IMR-90 (cell line): ENCODE results near the gene ITSN2. TPM values are rescaled to one million over a fixed set of nuclear protein-coding genes. Genes with fewer than 3 reads are reported as not detected.

Source experiments
- ATAC-seq: fragments of 200-7000 bp; cut with Tn5 transposase; 2 replicates; pipeline ENCODE4 v1.9.1; 2020; ENCODE audit warnings: low read depth, mild to moderate bottlenecking, moderate library complexity
- BruUV-seq: library from RNA; stranded (reverse); fragments of 400-500 nt; replicated peaks from 2 replicates; lab custom pipeline; 2021; lab: Mats Ljungman, UMichigan
- CTCF ChIA-PET: fragments of 300-600 bp; formaldehyde crosslinking; extraction: SDS; loops from one replicate; lab custom pipeline; 2021; ENCODE audit warnings: antibody characterized with exemption; lab: Yijun Ruan, JAX
- POLR2A ChIA-PET: fragments of 300-600 bp; sonication (Branson Sonifier 250); formaldehyde crosslinking; loops from one replicate; lab custom pipeline; 2022; ENCODE audit warnings: antibody characterized with exemption; ENCODE audit not compliant: unreplicated experiment; lab: Charles Lee
- DNase-seq: peaks from one replicate; pipeline ENCODE4 v3.0.0; 2013
- H2AFZ ChIP-seq: replicated peaks from 2 replicates; pipeline ENCODE3; 2013; ENCODE audit warnings: low read length, mild to moderate bottlenecking; ENCODE audit not compliant: poor library complexity
- H2AK5ac ChIP-seq: 2 replicates; pipeline ENCODE4 v1.6.1; 2013; ENCODE audit warnings: low read depth, low read length, inconsistent platforms
- H2AK9ac ChIP-seq: replicated peaks from 2 replicates; pipeline ENCODE3; 2013; ENCODE audit warnings: mild to moderate bottlenecking, low read depth, low read length, moderate library complexity; ENCODE audit not compliant: poor library complexity
- H2BK120ac ChIP-seq: 2 replicates; pipeline ENCODE4 v1.6.1; 2013; ENCODE audit warnings: low read depth, low read length, inconsistent platforms
- H2BK15ac ChIP-seq: 3 replicates; pipeline ENCODE4 v1.6.1; 2013; ENCODE audit warnings: low read depth, low read length, inconsistent platforms
- H2BK20ac ChIP-seq: 2 replicates; pipeline ENCODE4 v1.6.1; 2013; ENCODE audit warnings: low read depth, mild to moderate bottlenecking, inconsistent platforms, low read length, moderate library complexity
- H2BK5ac ChIP-seq: 2 replicates; pipeline ENCODE4 v1.6.1; 2013; ENCODE audit warnings: mild to moderate bottlenecking, low read depth, low read length, inconsistent platforms; ENCODE audit not compliant: poor library complexity, severe bottlenecking
- H3K14ac ChIP-seq: replicated peaks from 2 replicates; pipeline ENCODE4 v1.6.1; 2013; ENCODE audit warnings: low read depth, low read length, inconsistent platforms
- H3K18ac ChIP-seq: 2 replicates; pipeline ENCODE4 v1.6.1; 2013; ENCODE audit warnings: low read depth, low read length, control low read depth
- H3K23ac ChIP-seq: 2 replicates; pipeline ENCODE4 v1.6.1; 2013; ENCODE audit warnings: low read depth, low read length, inconsistent platforms
- H3K27ac ChIP-seq: 2 replicates; pipeline ENCODE4 v1.5.1; 2013; ENCODE audit warnings: mild to moderate bottlenecking, control low read depth, low read length; ENCODE audit not compliant: insufficient read depth
- H3K27me3 ChIP-seq: 2 replicates; pipeline ENCODE4 v1.6.1; 2013; ENCODE audit warnings: low read length; ENCODE audit not compliant: control insufficient read depth, insufficient read depth
- H3K36me3 ChIP-seq: 2 replicates; pipeline ENCODE4 v1.6.1; 2013; ENCODE audit warnings: low read length, mixed read lengths; ENCODE audit not compliant: control insufficient read depth, insufficient read depth
- H3K4ac ChIP-seq: 2 replicates; pipeline ENCODE4 v1.6.1; 2013; ENCODE audit warnings: low read depth, low read length, inconsistent platforms
- H3K4me1 ChIP-seq: 2 replicates; pipeline ENCODE4 v1.6.1; 2013; ENCODE audit warnings: low read length, mixed read lengths; ENCODE audit not compliant: control insufficient read depth, insufficient read depth
- H3K4me2 ChIP-seq: 2 replicates; pipeline ENCODE4 v1.6.1; 2013; ENCODE audit warnings: low read depth, mild to moderate bottlenecking, control low read depth, low read length, moderate library complexity
- H3K4me3 ChIP-seq: 2 replicates; pipeline ENCODE4 v1.5.1; 2013; ENCODE audit warnings: low read depth, mild to moderate bottlenecking, control low read depth, low read length, moderate library complexity; ENCODE audit not compliant: insufficient read depth
- H3K56ac ChIP-seq: 2 replicates; pipeline ENCODE4 v1.6.1; 2013; ENCODE audit warnings: low read length, inconsistent platforms; ENCODE audit not compliant: insufficient read depth; ENCODE audit errors: extremely low read depth
- H3K79me1 ChIP-seq, 2 experiments: 2 replicates each; pipeline ENCODE4 v1.6.1; 2013; ENCODE audit warnings: low read length in 2 of 2, inconsistent platforms in 1 of 2, low read depth in 1 of 2
- H3K9ac ChIP-seq: 2 replicates; pipeline ENCODE4 v1.6.1; 2013; ENCODE audit warnings: low read depth, low read length, control low read depth
- H3K9me1 ChIP-seq: 2 replicates; pipeline ENCODE4 v1.6.1; 2013; ENCODE audit warnings: low read length, inconsistent platforms; ENCODE audit not compliant: insufficient read depth
- H3K9me3 ChIP-seq: 2 replicates; pipeline ENCODE4 v1.6.1; 2013; ENCODE audit warnings: low read length; ENCODE audit not compliant: control insufficient read depth, insufficient read depth
- H4K20me1 ChIP-seq: 2 replicates; pipeline ENCODE4 v1.6.1; 2013; ENCODE audit warnings: low read length, inconsistent platforms; ENCODE audit not compliant: insufficient read depth
- H4K5ac ChIP-seq: 2 replicates; pipeline ENCODE4 v1.6.1; 2013; ENCODE audit warnings: mild to moderate bottlenecking, low read depth, low read length, control low read depth
- H4K8ac ChIP-seq, 2 experiments: 2 replicates each; pipeline ENCODE4 v1.6.1; 2013; ENCODE audit warnings: low read depth in 2 of 2, low read length in 2 of 2, control low read depth in 1 of 2, inconsistent platforms in 1 of 2
- H4K91ac ChIP-seq: 2 replicates; pipeline ENCODE4 v1.6.1; 2013; ENCODE audit warnings: low read depth, low read length, inconsistent platforms; ENCODE audit not compliant: insufficient read depth
- FOS ChIP-seq: fragments of 150-350 bp; IDR thresholded peaks from 2 replicates; pipeline ENCODE4 v1.6.1; 2016; ENCODE audit warnings: low read depth, low read length
- MAFK ChIP-seq: IDR thresholded peaks from 2 replicates; pipeline ENCODE4 v1.6.1; 2012; ENCODE audit warnings: low read depth, low read length, improper control_type of control experiment
- MAZ ChIP-seq: IDR thresholded peaks from 2 replicates; pipeline ENCODE4 v1.6.1; 2012; ENCODE audit warnings: low read depth, mild to moderate bottlenecking, low read length, improper control_type of control experiment, moderate library complexity, borderline replicate concordance
- MXI1 ChIP-seq: IDR thresholded peaks from 2 replicates; pipeline ENCODE4 v1.6.1; 2012; ENCODE audit warnings: low read depth, mild to moderate bottlenecking, low read length, moderate library complexity, borderline replicate concordance
- RAD21 ChIP-seq: IDR thresholded peaks from 2 replicates; pipeline ENCODE4 v1.6.1; 2012; ENCODE audit warnings: low read length, improper control_type of control experiment
- SMC3 ChIP-seq: fragments of 150-350 bp; IDR thresholded peaks from 2 replicates; pipeline ENCODE4 v1.6.1; 2016; ENCODE audit warnings: low read depth, mild to moderate bottlenecking, antibody characterized with exemption, low read length, moderate library complexity
- WGBS, 2 experiments: methylation state at CpG; one replicate each; pipeline versions ENCODE4 v1.1.5 to v1.1.7; 2013; ENCODE audit warnings: missing lambda C conversion rate in 2 of 2; ENCODE audit not compliant: insufficient read length in 1 of 2; ENCODE audit errors: extremely low coverage in 2 of 2; 5-methylcytosine and 5-hydroxymethylcytosine counted together
- dilution Hi-C: fragments of 300-500 bp; cut with HindIII; formaldehyde crosslinking; loops from one replicate; pipeline ENCODE4 v1.14.3; 2018; ENCODE audit warnings: low sequenced_read_pairs; ENCODE audit not compliant: unreplicated experiment
- in situ Hi-C: fragments of 300-500 bp; cut with MboI; formaldehyde crosslinking; loops from 3 replicates; pipeline ENCODE4 v1.14.3; 2019; ENCODE audit warnings: low sequenced_read_pairs, inconsistent platforms, mixed read lengths
- intact Hi-C: fragments of 100-400 bp; cut with micrococcal nuclease; formaldehyde crosslinking; loops from 2 replicates; pipeline ENCODE4 v1.10.0; 2022
- polyA plus RNA-seq, 3 experiments: library from polyadenylated mRNA; depleted of rRNA; stranded (reverse); fragments of >200 nt; gene quantifications; 2 replicates each; pipeline ENCODE4 v1.2.3, GENCODE V29; 2012; ENCODE audit warnings: low replicate concordance in 1 of 3
- total RNA-seq: library from RNA; depleted of rRNA; stranded (reverse); fragments of >200 nt; gene quantifications from 2 replicates; pipeline ENCODE4 v1.2.3, GENCODE V29; 2012

The ITSN2 gene
- total and polyA plus RNA-seq, 2 of the 4 experiments (the other 2 are of a cell fraction): 10.7 to 17.2 TPM

DNA sequence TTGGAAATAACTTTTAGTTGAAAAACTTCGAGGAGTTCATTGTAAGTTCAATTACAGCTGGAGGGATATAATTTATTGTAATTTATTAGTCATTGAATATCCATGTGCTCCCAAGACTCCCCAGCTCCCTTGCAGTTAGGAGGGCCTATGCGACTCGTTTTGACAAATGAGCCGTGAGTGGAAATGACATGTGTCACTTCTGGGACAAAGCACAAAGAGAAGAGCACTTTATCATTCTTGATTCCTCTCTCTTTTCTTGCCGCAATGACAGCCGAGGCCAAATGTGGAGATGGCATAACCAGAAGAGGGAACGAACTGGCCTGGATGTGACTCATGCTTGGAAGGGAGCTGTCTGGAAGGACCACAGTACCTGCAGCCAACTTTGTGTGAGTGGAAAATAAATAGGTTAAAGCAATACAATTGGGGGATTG is 44.2 kb upstream of the ITSN2 start:
- H2BK5ac ChIP-seq: no peak overlapping the region
- H3K23ac ChIP-seq: no peak overlapping the region
- intact Hi-C loops: no loop called here
- H2AK9ac ChIP-seq: no peak overlapping the region
- no peak for TF ChIP-seq MAFK
- TF ChIP-seq MAZ: no peak
- no peak for TF ChIP-seq SMC3
- no peak for TF ChIP-seq FOS
- TF ChIP-seq MXI1: no peak
- no peak for TF ChIP-seq RAD21
- H3K56ac ChIP-seq: no peak overlapping the region
- H3K9ac ChIP-seq: no peak overlapping the region
- H3K9me1 ChIP-seq: no peaks in the 10 kb centered on the region
- H2BK120ac ChIP-seq: no peak overlapping the region
- BruUV-seq: no TSS peak
- H2BK15ac ChIP-seq: no peak overlapping the region
- dilution Hi-C loops: no loop called here
- H3K18ac ChIP-seq: no peak overlapping the region
- POLR2A ChIA-PET: no interaction called here
- no peak overlapping the region for H4K91ac ChIP-seq
- peaks cover 11% of the 10 kb centered on the region for H3K27me3 ChIP-seq
- H3K36me3 ChIP-seq: no peaks in the 10 kb centered on the region
- no CpG with 5 or more reads among the region's 7 CpGs for WGBS, 2 experiments
- DNase-seq (peak; percentile 51), ATAC-seq (peak; percentile 38; the same call in 1 of the 2 replicates)
- in situ Hi-C loops: loop anchor here (25.0 kb wide), 1 partner anchor 733 kb away; no protein-coding TSS in a partner anchor
- H2AFZ ChIP-seq: peak overlapping the region; percentile 54
- peaks cover 3% of the 10 kb centered on the region; the same call in 1 of the 2 replicates for H3K9me3 ChIP-seq
- H2AK5ac ChIP-seq: no peak overlapping the region
- H3K14ac ChIP-seq: no peak overlapping the region
- CTCF ChIA-PET: no interaction called here
- no peaks in the 10 kb centered on the region for H3K79me1 ChIP-seq
- H3K4me2 ChIP-seq: peak overlapping the region; percentile 39; the same call in 1 of the 2 replicates
- H4K5ac ChIP-seq: no peak overlapping the region
- H3K4me3 ChIP-seq: no peak overlapping the region
- H3K4me1 ChIP-seq: no peaks in the 10 kb centered on the region; the same call in 1 of the 2 replicates
- H3K27ac ChIP-seq: no peak overlapping the region
- no peaks in the 10 kb centered on the region for H4K20me1 ChIP-seq
- no peak overlapping the region for H3K4ac ChIP-seq
- H2BK20ac ChIP-seq: no peak overlapping the region
- no peak overlapping the region for H4K8ac ChIP-seq
